ENCODE results near the gene NELL1.

Gene NELL1

DNA sequence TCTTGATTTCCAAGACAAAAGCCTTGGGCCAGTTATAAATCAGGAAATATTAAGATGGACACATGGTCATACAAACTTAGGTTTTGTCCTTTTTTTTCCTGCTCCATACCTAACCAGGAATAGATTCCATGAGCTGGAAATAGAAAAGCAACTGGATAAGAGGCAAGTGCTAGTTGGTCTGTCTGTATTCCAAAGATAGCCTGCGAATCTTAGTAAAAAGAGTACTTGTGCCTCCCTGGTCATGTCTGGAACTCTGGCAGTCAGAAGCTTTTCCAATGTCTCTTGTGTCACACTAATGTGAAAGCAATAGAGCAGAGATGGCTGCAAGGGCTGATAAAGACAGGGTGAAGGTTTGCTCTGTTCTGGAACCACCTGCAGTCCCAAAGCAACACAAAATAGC lies 933.3 kb downstream of the NELL1 start:
- no peak for DNase-seq

DNA sequence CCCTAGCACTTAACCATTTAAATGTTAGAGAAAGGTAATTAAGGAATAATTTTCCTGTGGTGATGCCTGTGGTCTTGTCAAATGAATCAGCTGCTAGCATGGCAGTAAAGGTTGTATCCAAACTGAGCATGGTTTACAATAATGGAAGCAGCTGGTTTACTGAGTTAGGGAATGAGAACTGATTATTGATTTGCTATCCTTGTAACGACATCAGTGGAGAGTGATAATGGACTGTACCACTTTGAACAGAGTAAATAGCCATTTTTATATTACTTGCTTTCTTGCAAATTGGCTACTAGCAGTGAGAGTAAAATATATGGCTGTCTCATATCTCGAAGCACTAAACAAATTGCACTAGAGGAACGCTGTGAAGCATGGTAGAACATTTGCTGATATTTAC lies 934.5 kb downstream of the NELL1 start:
- DNase-seq: no peak

DNA sequence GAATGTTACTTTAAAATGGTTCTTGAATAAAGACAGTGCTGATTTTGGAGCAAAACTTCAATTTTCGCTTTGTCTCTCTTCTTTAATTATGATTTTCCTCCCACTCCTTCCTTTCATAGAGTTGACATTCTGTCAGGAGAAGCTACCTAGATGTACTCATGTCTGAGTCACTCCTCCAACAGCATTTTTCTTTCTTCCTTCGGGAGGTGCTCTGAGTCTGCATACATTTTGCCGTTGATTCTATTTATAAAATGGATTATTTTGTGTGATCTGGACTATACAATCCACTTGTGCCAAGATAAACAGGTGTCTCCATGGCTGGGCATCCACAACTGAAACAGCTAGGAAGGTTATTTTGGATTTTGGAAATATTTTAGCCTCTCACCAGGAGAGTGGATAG lies 935.2 kb downstream of the NELL1 start:
- DNase-seq: no peak

DNA sequence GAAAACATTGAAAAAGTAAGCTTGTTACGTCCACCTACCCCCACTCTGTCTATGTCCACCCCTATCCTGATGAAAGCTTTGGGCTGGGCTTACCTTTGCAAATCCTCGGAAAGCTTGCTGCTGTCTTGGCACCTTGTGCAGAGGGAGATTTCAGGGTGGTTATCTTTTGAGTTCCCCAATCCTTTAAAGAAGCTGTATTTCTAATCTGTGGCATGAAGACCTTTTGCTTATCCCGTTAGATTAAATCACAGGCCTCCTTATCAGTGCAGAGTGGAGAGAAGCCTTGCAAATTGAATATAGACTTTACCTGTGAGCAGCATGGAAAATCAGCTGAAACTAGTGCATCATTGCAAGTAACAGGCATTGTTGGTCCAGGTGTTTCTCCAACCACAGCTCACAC lies 942.9 kb downstream of the NELL1 start:
- no peak for DNase-seq

DNA sequence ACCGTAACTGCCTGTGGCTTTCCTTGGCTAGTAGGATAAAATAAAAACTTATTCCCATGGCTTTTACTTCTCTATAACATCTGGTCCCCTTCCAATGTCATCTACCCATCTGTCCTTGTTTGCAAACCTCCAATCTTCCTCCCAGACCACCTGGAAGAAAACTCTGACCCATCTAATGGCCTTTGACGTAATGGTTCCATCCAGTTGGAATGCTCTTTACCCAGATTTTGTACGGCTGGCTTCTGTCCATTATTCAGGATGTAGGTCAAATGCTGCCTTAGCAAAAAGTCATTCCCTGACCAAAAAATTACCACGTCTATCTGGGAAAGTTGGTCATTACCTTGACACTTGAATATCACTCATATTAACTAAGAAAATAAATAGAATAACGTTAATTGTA lies 945.6 kb downstream of the NELL1 start:
- no peak for DNase-seq

DNA sequence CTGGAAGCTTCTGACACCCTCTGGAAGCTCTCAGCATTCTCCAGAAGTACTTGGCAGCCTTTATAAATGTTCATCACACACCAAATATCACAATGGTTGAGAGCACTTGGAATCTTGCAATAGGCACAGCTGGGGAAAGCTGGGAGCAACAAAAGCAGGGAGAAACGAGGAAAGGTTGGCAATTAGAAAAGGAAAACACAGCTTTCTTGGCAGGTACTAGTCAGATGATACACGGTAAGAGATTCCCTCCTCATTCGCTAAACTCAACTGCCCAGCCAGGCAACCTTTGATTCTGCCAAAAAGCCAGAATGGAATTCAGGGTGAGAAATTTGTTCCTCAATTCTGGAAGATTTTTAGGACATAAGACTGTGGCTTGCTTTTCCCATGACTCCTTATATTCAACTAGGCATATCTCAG lies 946.6 kb downstream of the NELL1 start:
- no peak for DNase-seq

DNA sequence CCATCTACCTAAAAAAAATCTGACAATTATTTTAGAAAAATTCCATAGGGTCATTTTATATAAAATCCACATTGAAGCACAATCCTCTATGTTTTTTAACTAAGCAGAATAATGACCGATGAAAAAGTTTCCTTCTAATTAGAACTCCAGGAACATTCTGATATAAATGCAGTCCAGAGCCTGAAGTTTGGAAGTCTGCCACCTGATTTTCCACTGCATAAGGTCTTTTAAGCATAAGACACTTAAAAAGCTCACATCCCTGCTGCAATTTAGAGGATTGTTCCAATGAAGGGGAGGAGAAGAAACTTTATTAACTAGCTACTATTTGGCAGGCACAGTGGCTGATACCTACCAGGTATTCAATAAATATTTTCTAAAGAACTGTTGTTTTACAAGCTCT lies 953.2 kb downstream of the NELL1 start:
- no peak for DNase-seq

DNA sequence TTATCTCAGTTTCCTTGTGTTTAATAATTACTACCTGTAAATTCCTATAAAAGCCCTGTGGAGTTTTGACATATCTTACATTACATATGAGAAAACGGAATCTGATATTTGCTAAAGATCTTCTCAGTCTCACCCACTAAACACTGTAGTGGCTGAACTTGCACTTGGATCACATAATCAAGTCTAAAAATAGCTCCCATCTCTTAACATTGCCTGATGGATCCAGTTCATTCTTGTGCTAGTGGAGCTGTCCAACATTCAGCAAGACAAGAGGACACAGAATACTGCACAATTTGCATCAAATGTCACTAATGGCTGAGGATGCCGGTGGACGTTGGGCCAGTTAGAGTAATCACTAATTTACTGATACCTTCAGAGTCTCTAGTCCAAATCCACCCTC lies 953.6 kb downstream of the NELL1 start:
- DNase-seq: no peak
